ENCODE data around the gene DYRK1A. TPM values are rescaled to one million over a fixed set of nuclear protein-coding genes. Genes with fewer than 3 reads are reported as not detected.

The DYRK1A gene
- total RNA-seq, 4 donors from 2014 or later: 42.0 to 137 (median 119) TPM

DNA sequence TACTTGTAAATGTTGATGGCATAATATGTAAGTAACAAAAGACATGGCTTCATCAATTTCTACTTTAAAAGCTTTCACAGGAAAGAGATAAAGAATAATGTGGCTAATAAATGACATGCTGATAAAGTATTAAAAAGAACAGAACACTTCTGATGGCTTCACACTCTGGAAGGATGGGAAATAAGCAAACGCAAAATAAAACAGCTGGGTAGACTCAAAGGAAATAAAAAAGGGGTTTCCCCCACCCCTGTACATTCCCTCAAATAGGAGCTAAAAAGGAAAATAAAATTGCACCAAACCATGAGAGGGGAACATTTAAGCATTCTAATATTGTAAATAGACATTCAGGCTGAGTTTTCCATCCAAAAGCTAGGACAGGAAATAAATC is 27.0 kb upstream of the DYRK1A start:
- H3K4me3 ChIP-seq: no peak overlapping the region
- no peaks in the 10 kb centered on the region for H3K36me3 ChIP-seq
- intact Hi-C loops (cut with DNase I; ENCODE audit: low total_unique reads): no loop called here
- no peak for DNase-seq
- H3K9me3 ChIP-seq: no peaks in the 10 kb centered on the region
- no peaks in the 10 kb centered on the region for H3K27me3 ChIP-seq
- peak overlapping the region; percentile 76 to 79 for H3K27ac ChIP-seq
- peaks cover 0 to 4% of the 10 kb centered on the region in 2 donors for H3K4me1 ChIP-seq
- no peak for TF ChIP-seq POLR2A (IDR thresholded peaks at IDR 0.05)
- TF ChIP-seq, protein P1, sequence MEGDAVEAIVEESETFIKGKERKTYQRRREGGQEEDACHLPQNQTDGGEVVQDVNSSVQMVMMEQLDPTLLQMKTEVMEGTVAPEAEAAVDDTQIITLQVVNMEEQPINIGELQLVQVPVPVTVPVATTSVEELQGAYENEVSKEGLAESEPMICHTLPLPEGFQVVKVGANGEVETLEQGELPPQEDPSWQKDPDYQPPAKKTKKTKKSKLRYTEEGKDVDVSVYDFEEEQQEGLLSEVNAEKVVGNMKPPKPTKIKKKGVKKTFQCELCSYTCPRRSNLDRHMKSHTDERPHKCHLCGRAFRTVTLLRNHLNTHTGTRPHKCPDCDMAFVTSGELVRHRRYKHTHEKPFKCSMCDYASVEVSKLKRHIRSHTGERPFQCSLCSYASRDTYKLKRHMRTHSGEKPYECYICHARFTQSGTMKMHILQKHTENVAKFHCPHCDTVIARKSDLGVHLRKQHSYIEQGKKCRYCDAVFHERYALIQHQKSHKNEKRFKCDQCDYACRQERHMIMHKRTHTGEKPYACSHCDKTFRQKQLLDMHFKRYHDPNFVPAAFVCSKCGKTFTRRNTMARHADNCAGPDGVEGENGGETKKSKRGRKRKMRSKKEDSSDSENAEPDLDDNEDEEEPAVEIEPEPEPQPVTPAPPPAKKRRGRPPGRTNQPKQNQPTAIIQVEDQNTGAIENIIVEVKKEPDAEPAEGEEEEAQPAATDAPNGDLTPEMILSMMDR (IDR thresholded peaks at IDR 0.05): no peak

DNA sequence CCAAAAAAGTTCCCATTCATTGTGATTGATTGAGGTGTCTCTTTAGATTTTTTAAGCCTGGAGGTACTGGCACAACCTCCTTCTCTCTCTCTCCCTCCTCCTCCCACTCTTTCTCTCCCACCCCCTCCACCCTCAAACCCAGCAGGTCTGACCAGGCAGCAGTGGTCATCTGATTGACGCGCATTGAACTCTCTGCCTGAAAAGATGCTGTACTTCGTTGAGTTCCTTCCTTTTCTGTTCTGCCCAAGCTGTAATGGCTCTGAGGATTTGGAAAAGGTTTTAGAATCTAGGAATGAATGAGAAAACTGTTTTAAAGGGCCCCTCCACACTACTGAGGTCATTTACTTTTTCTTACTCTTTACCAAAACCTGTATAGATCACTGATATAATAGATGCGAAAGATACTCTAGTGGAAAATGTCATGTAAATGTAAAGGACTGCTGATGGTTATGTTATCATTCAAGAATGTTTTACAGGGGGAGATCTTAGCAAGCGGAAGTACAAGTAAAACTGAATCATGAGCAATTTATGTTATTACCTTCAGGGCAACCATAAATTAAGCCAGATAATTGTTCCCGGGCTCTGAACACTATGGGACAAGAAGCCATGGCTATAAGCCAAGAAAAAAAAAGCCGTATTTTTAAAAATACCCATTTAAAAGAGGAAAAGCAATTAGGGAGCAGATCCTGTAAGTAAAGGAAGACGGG is 25.2 kb upstream of the DYRK1A start:
- TF ChIP-seq, protein P1 (IDR thresholded peaks at IDR 0.05): no peak
- TF ChIP-seq POLR2A (IDR thresholded peaks at IDR 0.05): no peak
- no peak for DNase-seq
- intact Hi-C loops (cut with DNase I; ENCODE audit: low total_unique reads): no loop called here
- H3K36me3 ChIP-seq: no peaks in the 10 kb centered on the region
- H3K9me3 ChIP-seq: no peaks in the 10 kb centered on the region
- peaks cover 0 to 4% of the 10 kb centered on the region in 2 donors for H3K4me1 ChIP-seq
- no peak overlapping the region for H3K4me3 ChIP-seq
- no peaks in the 10 kb centered on the region for H3K27me3 ChIP-seq
- H3K27ac ChIP-seq: no peak overlapping the region

DNA sequence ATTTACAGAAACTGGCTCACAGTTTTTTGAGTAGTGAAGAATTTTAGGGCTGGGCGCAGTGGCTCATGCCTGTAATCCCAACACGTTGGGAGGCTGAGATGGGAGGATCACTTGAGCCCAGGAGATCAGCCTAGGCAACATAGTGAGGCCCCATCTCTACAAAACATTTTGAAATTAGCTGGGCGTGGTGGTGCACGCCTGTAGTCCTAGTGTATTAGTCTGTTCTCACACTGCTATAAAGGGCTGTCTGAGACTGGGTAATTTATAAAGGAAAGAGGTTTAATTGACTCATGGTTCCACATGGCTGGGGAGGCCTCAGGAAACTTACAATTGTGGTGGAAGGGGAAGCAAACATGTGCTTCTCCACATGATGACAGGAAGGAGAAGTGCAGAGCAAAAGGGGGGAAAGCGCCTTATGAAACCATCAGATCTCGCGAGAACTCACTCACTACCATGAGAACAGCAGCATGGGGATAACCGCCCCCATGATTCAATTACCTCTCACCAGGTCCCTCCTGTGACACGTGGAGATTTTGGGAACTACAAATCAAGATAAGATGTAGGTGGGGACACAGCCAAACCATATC is 24.4 kb upstream of the DYRK1A start:
- TF ChIP-seq POLR2A (IDR thresholded peaks at IDR 0.05): no peak
- TF ChIP-seq, protein P1 (IDR thresholded peaks at IDR 0.05): no peak
- Histone ChIP-seq H3K4me3 (no peak overlapping the region), H3K27me3 (no peaks in the 10 kb centered on the region), H3K4me1 (peaks cover 0 to 4% of the 10 kb centered on the region in 2 donors), H3K9me3 (no peaks in the 10 kb centered on the region), H3K36me3 (no peaks in the 10 kb centered on the region), H3K27ac (no peak overlapping the region)
- DNase-seq: no peak
- intact Hi-C loops (cut with DNase I; ENCODE audit: low total_unique reads): no loop called here

DNA sequence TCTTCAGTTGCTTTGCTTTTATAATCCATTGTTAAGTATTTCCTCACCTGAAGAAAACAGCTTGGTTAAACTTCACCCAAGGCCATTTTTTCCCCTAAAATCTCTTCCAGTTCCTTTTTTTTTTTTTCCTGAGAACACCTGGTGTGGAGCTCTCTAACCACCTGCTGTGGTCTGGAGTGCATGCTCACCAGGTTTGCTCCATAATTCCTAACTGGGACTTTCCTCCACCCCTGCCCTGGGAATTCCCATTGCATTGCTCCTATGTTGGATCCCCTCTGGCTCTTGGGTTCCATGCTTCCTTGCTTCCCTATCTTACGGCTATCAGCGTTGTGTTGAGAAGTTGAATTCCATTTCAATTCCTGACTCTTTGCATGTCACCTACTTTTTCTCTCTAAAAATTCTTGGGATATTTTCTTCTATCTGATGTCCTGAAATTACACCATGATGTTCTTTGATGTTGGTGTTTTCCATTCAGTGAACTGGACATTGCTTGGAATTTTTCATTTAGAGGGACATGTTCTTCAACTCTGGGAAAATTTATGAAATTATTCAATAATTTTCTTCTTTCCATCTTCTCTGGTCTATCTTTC is 19.6 kb upstream of the DYRK1A start:
- no peak for DNase-seq
- H3K9me3 ChIP-seq: peaks cover 0 to 12% of the 10 kb centered on the region in 2 donors
- no peak overlapping the region for H3K4me3 ChIP-seq
- no peaks in the 10 kb centered on the region for H3K27me3 ChIP-seq
- intact Hi-C loops (cut with DNase I; ENCODE audit: low total_unique reads): no loop called here
- no peak overlapping the region for H3K27ac ChIP-seq
- no peaks in the 10 kb centered on the region for H3K4me1 ChIP-seq
- no peaks in the 10 kb centered on the region for H3K36me3 ChIP-seq
- no peak for TF ChIP-seq POLR2A (IDR thresholded peaks at IDR 0.05)

DNA sequence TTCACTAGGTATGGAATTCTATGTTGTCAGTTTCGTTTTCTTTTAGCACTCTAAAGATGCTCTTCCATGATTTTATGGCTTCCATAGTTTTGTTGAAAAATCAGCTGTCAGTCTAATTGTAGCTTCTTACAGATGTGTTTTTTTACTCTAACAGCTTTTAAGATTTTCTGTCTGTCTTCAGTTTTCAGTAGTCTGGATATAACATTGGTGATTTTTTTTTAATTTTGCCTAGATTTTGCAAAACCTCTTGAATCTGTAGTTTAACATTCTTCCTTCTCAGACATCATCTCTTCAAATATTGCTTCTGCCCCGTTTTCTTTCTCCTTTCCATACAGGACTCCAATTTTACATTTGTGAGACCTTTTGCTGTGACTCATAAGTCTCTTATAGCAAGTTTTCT is 17.9 kb upstream of the DYRK1A start:
- H3K27ac ChIP-seq: no peak overlapping the region

More for the DNA sequence above, 17.9 kb upstream of the DYRK1A start:
- DNase-seq: no peak
- no peaks in the 10 kb centered on the region for H3K27me3 ChIP-seq
- no peaks in the 10 kb centered on the region for H3K36me3 ChIP-seq
- TF ChIP-seq POLR2A (IDR thresholded peaks at IDR 0.05): no peak
- TF ChIP-seq, protein P1 (IDR thresholded peaks at IDR 0.05): no peak
- H3K4me3 ChIP-seq: no peak overlapping the region
- peaks cover 0 to 12% of the 10 kb centered on the region in 2 donors for H3K9me3 ChIP-seq
- no peaks in the 10 kb centered on the region for H3K4me1 ChIP-seq
- intact Hi-C loops (cut with DNase I; ENCODE audit: low total_unique reads): no loop called here

Data from uterus (tissue), 4 donors.